HepG2 (cell line): ENCODE measurements around the gene SNX6. TPM values are rescaled to one million over a fixed set of nuclear protein-coding genes. Genes with fewer than 3 reads are reported as not detected.
A peak's percentile ranks its signal among the peaks of the same experiment; 100 is the strongest.
"Not testable (repeated sequence)": the region's sequence is repeated elsewhere in the genome, so short reads cannot be mapped to it uniquely, and the experiment has no call there.

ENCODE experiments used
- ATAC-seq: fragments of 200-7000 bp; cut with Tn5 transposase; 3 replicates; pipeline ENCODE4 v1.9.1; 2020; ENCODE audit warnings: mild to moderate bottlenecking, moderate library complexity
- BruUV-seq: library from RNA; stranded (reverse); fragments of 400-500 nt; replicated peaks from 2 replicates; lab custom pipeline; 2021; lab: Mats Ljungman, UMichigan
- CTCF ChIA-PET: fragments of 300-600 bp; formaldehyde crosslinking; extraction: SDS; loops from one replicate; lab custom pipeline; 2021; ENCODE audit warnings: low total read pairs, inconsistent platforms, low intra/inter-chr PET ratio; lab: Yijun Ruan, JAX
- POLR2A ChIA-PET: fragments of 350-600 bp; sonication (Branson Sonifier 250); formaldehyde crosslinking; loops from one replicate; lab custom pipeline; 2020; ENCODE audit warnings: antibody characterized with exemption, inconsistent platforms; lab: Yijun Ruan, JAX
- DNase-seq: peaks from one replicate; pipeline ENCODE4 v3.0.0-alpha.2; 2015; ENCODE audit warnings: low spot score
- FAIRE-seq: peaks from 3 replicates; lab custom pipeline; 2011; peaks lifted over from hg19 to GRCh38; lab: Jason Lieb, UNC
- H2AFZ ChIP-seq: one replicate; pipeline ENCODE4 v1.6.1; 2011; ENCODE audit warnings: low read length, inconsistent platforms
- H3K27ac ChIP-seq: fragments of 300-600 bp; 3 replicates; pipeline ENCODE4 v1.8.0; 2011; ENCODE audit warnings: mixed run types, mild to moderate bottlenecking, mixed read lengths, low read length, inconsistent platforms; ENCODE audit not compliant: insufficient read depth; ENCODE audit errors: extremely low read length
- H3K27me3 ChIP-seq, 2 experiments: fragments of 200-600 bp in 1 of 2; 2 replicates in 1 of 2; 3 replicates in 1 of 2; pipeline versions ENCODE4 v1.6.0 to v1.8.0; 2011; ENCODE audit warnings: low read length in 2 of 2, mild to moderate bottlenecking in 2 of 2, moderate library complexity in 2 of 2, inconsistent platforms in 1 of 2; ENCODE audit not compliant: insufficient read depth in 2 of 2, control insufficient read depth in 1 of 2
- H3K36me3 ChIP-seq, 2 experiments: fragments of 200-600 bp in 1 of 2; replicated peaks in 1 of 2; 2 replicates in 1 of 2; 3 replicates in 1 of 2; pipeline versions ENCODE4 v1.5.1 to v1.8.0; 2011; ENCODE audit warnings: low read length in 2 of 2, inconsistent platforms in 1 of 2; ENCODE audit not compliant: insufficient read depth in 2 of 2, control insufficient read depth in 1 of 2
- H3K4me1 ChIP-seq: 2 replicates; pipeline ENCODE4 v1.5.1; 2012; ENCODE audit warnings: low read length, inconsistent platforms; ENCODE audit not compliant: insufficient read depth
- H3K4me2 ChIP-seq: 2 replicates; pipeline ENCODE4 v1.6.0; 2011; ENCODE audit warnings: low read depth, low read length, inconsistent platforms
- H3K4me3 ChIP-seq, 3 experiments: fragments of 200-600 bp in 1 of 3; sonication (generic), shearing (Covaris generic) in 1 of 3; replicated peaks in 1 of 3; 2 replicates each; pipeline ENCODE4 v1.5.1; 2011 to 2016; ENCODE audit warnings: low read length in 3 of 3, inconsistent platforms in 2 of 3, low read depth in 2 of 3, mild to moderate bottlenecking in 2 of 3, control low read depth in 1 of 3, mixed read lengths in 1 of 3; ENCODE audit not compliant: insufficient read depth in 1 of 3
- H3K79me2 ChIP-seq: one replicate; pipeline ENCODE4 v1.6.1; 2011; ENCODE audit warnings: low read length, inconsistent platforms; ENCODE audit not compliant: insufficient read depth
- H3K9ac ChIP-seq: 2 replicates; pipeline ENCODE4 v1.6.0; 2011; ENCODE audit warnings: mild to moderate bottlenecking, low read depth, low read length, inconsistent platforms; ENCODE audit not compliant: insufficient read depth
- H3K9me3 ChIP-seq: 2 replicates; pipeline ENCODE4 v1.5.1; 2012; ENCODE audit warnings: mild to moderate bottlenecking, low read length
- H4K20me1 ChIP-seq: 2 replicates; pipeline ENCODE4 v1.6.0; 2011; ENCODE audit warnings: inconsistent platforms, mild to moderate bottlenecking, low read length, moderate library complexity; ENCODE audit not compliant: insufficient read depth
- ARID5B ChIP-seq: IDR thresholded peaks from 2 replicates; pipeline ENCODE4 v1.4.0; 2020; ENCODE audit warnings: mild to moderate bottlenecking, missing genetic modification reagents
- CEBPG ChIP-seq: IDR thresholded peaks from 2 replicates; pipeline ENCODE4 v1.6.1; 2016
- EP300 ChIP-seq, 3 experiments: sonication (generic) in 1 of 3; formaldehyde crosslinking in 1 of 3; IDR thresholded peaks; 2 replicates each; pipeline versions ENCODE4 v1.5.1 to v1.6.1; 2011 to 2020; ENCODE audit warnings: low read depth in 2 of 3, low read length in 2 of 3, borderline replicate concordance in 1 of 3, improper control_type of control experiment in 1 of 3, mild to moderate bottlenecking in 1 of 3, missing genetic modification reagents in 1 of 3, moderate library complexity in 1 of 3
- ERF ChIP-seq: IDR thresholded peaks from 2 replicates; pipeline ENCODE4 v1.6.1; 2018; ENCODE audit warnings: missing biosample characterization, missing genetic modification reagents
- FOXK1 ChIP-seq: sonication (generic); formaldehyde crosslinking; IDR thresholded peaks from 2 replicates; pipeline ENCODE4 v1.4.0; 2020; ENCODE audit warnings: low read depth, missing genetic modification reagents, borderline replicate concordance
- FOXP1 ChIP-seq, 2 experiments: fragments of 450-650 bp in 1 of 2; IDR thresholded peaks; 2 replicates each; pipeline ENCODE4 v1.6.1; 2017 to 2018; ENCODE audit warnings: antibody characterized with exemption in 1 of 2
- IRF2 ChIP-seq: IDR thresholded peaks from 2 replicates; pipeline ENCODE4 v1.6.1; 2018; ENCODE audit warnings: missing genetic modification reagents, missing compliant biosample characterization
- KDM6A ChIP-seq: IDR thresholded peaks from 2 replicates; pipeline ENCODE4 v1.6.1; 2016; ENCODE audit warnings: low read depth
- MIXL1 ChIP-seq: IDR thresholded peaks from 2 replicates; pipeline ENCODE4 v1.6.1; 2016
- SOX5 ChIP-seq: IDR thresholded peaks from 2 replicates; pipeline ENCODE4 v1.6.1; 2016; ENCODE audit warnings: borderline replicate concordance
- TFE3 ChIP-seq: IDR thresholded peaks from 2 replicates; pipeline ENCODE4 v1.6.1; 2016
- ZNF331 ChIP-seq: sonication (generic); formaldehyde crosslinking; IDR thresholded peaks from 2 replicates; pipeline ENCODE4 v1.4.0; 2020; ENCODE audit warnings: missing genetic modification reagents
- WGBS: methylation state at CpG from one replicate; pipeline ENCODE4 v1.1.6; 2017; ENCODE audit warnings: low lambda C conversion rate; 5-methylcytosine and 5-hydroxymethylcytosine counted together
- in situ Hi-C: cut with HindIII; loops from 2 replicates; pipeline ENCODE4 v1.10.0; 2017; ENCODE audit warnings: low pct_unique_long_range_greater_than_20kb; ENCODE audit not compliant: extremely low pct_ligation_motif_present
- intact Hi-C: fragments of 100-400 bp; cut with micrococcal nuclease; formaldehyde crosslinking; loops from one replicate; pipeline ENCODE4 v1.10.0; 2022; ENCODE audit not compliant: unreplicated experiment
- polyA plus RNA-seq, 8 experiments: library from polyadenylated mRNA; depleted of rRNA in 3 of 8; stranded (reverse) in 7 of 8; unstranded in 1 of 8; fragments of >200 nt; fragmentation: Illumina TruSeq in 4 of 8; extraction: Trizol in 4 of 8; gene quantifications; 2 replicates each; pipeline versions ENCODE4 v1.2.1 to v1.2.3, GENCODE V29; 2011 to 2016; ENCODE audit warnings: low read depth in 4 of 8, missing spikeins in 1 of 8, mixed read lengths in 1 of 8; ENCODE audit not compliant: insufficient read depth in 1 of 8
- total RNA-seq, 5 experiments: library from RNA; depleted of rRNA; stranded (reverse); fragments of >200 nt; fragmentation: Illumina TruSeq; extraction: Trizol; gene quantifications; 2 replicates each; pipeline ENCODE4 v1.2.3, GENCODE V29; 2016; ENCODE audit warnings: low read depth in 1 of 5
- TF ChIP-seq, protein P1 (sequence below): IDR thresholded peaks from 2 replicates; pipeline ENCODE4 v1.6.1; 2016; ENCODE audit warnings: missing genetic modification reagents, missing compliant biosample characterization

Gene SNX6
- total and polyA plus RNA-seq, 2 of the 13 experiments (the other 11 are each of a cell fraction or from before 2014, with no cell fraction given): 92.3 to 169 TPM

- TF ChIP-seq SOX5 (peak; percentile 56; the same call in 1 of the 2 replicates), CEBPG (CRISPR knock-in tag) (0 out of 2 replicates have a peak, but pooled peaks have one; percentile 36), FOXK1 (peak; percentile 61; the same call in 1 of the 2 replicates), MIXL1 (0 out of 2 replicates have a peak, but pooled peaks have one; percentile 23), FOXP1 (CRISPR knock-in tag; IDR thresholded peaks at IDR 0.05) (peak; percentile 43; the same call in 1 of the 2 replicates), ARID5B (CRISPR knock-in tag) (peak; percentile 77), EP300 (IDR thresholded peaks at IDR 0.05; ENCODE audit: low read depth in 2 of 2, low read length in 2 of 2) (peak in 1 of 2 experiments; percentile 29; a peak in 1 of 4 replicates), EP300 (CRISPR knock-in tag; IDR thresholded peaks at IDR 0.05; ENCODE audit: borderline replicate concordance) (0 out of 2 replicates have a peak, but pooled peaks have one; percentile 27), KDM6A (CRISPR knock-in tag) (peak; percentile 69), IRF2 (peak; percentile 72; the same call in 1 of the 2 replicates), ZNF331 (peak; percentile 80; the same call in 1 of the 2 replicates), ERF (0 out of 2 replicates have a peak, but pooled peaks have one; percentile 52), TFE3 (CRISPR knock-in tag) (peak; percentile 55; the same call in 1 of the 2 replicates)
- not testable (repeated sequence) for TF ChIP-seq FOXP1 (IDR thresholded peaks at IDR 0.05)
- TF ChIP-seq, protein P1, sequence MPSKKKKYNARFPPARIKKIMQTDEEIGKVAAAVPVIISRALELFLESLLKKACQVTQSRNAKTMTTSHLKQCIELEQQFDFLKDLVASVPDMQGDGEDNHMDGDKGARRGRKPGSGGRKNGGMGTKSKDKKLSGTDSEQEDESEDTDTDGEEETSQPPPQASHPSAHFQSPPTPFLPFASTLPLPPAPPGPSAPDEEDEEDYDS (CRISPR knock-in tag): peak; percentile 75
Measured at GRCh38 chr14:34562037-34562775, 67.7 kb downstream of the SNX6 start (continued).

DNA sequence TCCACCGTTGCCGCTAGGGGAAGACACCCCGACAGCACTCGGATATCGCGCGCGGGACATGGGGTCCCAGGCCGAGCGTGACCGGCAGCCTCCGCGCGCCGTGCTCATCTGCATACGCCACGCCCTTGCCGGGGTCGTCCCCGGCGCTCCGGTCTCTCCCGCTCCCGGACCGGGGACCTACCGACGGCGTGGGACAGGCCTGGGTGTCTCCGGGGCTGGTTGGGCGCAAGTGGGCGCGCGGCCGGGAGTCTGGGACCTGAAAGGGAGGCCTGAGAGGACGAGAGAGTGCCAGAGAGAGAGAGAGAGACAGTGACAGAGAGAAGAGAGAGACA, 73.5 kb downstream of the SNX6 start:
- H3K27me3 ChIP-seq, in situ Hi-C loops, H3K9ac ChIP-seq, H4K20me1 ChIP-seq, CTCF ChIA-PET, H3K4me2 ChIP-seq, FAIRE-seq, intact Hi-C loops, POLR2A ChIA-PET, H3K4me3 ChIP-seq, H3K9me3 ChIP-seq, H3K36me3 ChIP-seq, H2AFZ ChIP-seq, H3K27ac ChIP-seq, DNase-seq, BruUV-seq, H3K79me2 ChIP-seq: not testable (repeated sequence)
- ATAC-seq: peak; percentile 74
- WGBS: no CpG with 5 or more reads among the region's 35 CpGs
- peaks cover 14% of the 10 kb centered on the region for H3K4me1 ChIP-seq
